Astrocyte (in vitro differentiated cells and primary cell): ENCODE results near the gene PODXL. TPM values are rescaled to one million over a fixed set of nuclear protein-coding genes. Genes with fewer than 3 reads are reported as not detected.
A peak's percentile ranks its signal among the peaks of the same experiment; 100 is the strongest.

Source experiments
- DNase-seq: peaks from one replicate; pipeline ENCODE4 v3.0.0-alpha.2; 2010; ENCODE audit warnings: low read depth
- FAIRE-seq: peaks from 2 replicates; lab custom pipeline; 2011; peaks lifted over from hg19 to GRCh38; lab: Jason Lieb, UNC
- H2AFZ ChIP-seq: 2 replicates; pipeline ENCODE4 v1.6.0; 2012; ENCODE audit warnings: low read depth, low read length, inconsistent platforms
- H3K27ac ChIP-seq: 2 replicates; pipeline ENCODE4 v1.5.1; 2011; ENCODE audit warnings: low read depth, low read length, inconsistent platforms
- H3K27me3 ChIP-seq: 2 replicates; pipeline ENCODE4 v1.6.0; 2011; ENCODE audit warnings: low read length, inconsistent platforms; ENCODE audit not compliant: insufficient read depth
- H3K36me3 ChIP-seq: 2 replicates; pipeline ENCODE4 v1.5.1; 2011; ENCODE audit warnings: low read length, inconsistent platforms; ENCODE audit not compliant: insufficient read depth
- H3K4me1 ChIP-seq: 2 replicates; pipeline ENCODE4 v1.5.1; 2011; ENCODE audit warnings: low read length, inconsistent platforms; ENCODE audit not compliant: insufficient read depth
- H3K4me2 ChIP-seq: 2 replicates; pipeline ENCODE4 v1.6.0; 2012; ENCODE audit warnings: low read length, inconsistent platforms
- H3K4me3 ChIP-seq: 2 replicates; pipeline ENCODE4 v1.5.1; 2011; ENCODE audit warnings: low read depth, mild to moderate bottlenecking, low read length, inconsistent platforms; ENCODE audit not compliant: insufficient read depth
- H3K79me2 ChIP-seq: 2 replicates; pipeline ENCODE4 v1.6.0; 2012; ENCODE audit warnings: mild to moderate bottlenecking, low read length, inconsistent platforms; ENCODE audit not compliant: insufficient read depth
- H3K9ac ChIP-seq: 2 replicates; pipeline ENCODE4 v1.6.0; 2012; ENCODE audit warnings: mild to moderate bottlenecking, low read length, inconsistent platforms
- H3K9me3 ChIP-seq: 2 replicates; pipeline ENCODE4 v1.5.1; 2012; ENCODE audit warnings: low read depth, mild to moderate bottlenecking, low read length, inconsistent platforms; ENCODE audit not compliant: insufficient read depth
- H4K20me1 ChIP-seq: 2 replicates; pipeline ENCODE4 v1.6.0; 2012; ENCODE audit warnings: low read length, inconsistent platforms; ENCODE audit not compliant: insufficient read depth
- H3K27ac Mint-ChIP-seq: one replicate; pipeline ENCODE4 v1.8.0; 2021; ENCODE audit warnings: mild to moderate bottlenecking, mixed read lengths; ENCODE audit not compliant: unreplicated experiment
- H3K27me3 Mint-ChIP-seq: one replicate; pipeline ENCODE4 v1.8.0; 2021; ENCODE audit warnings: low read depth, mixed read lengths; ENCODE audit not compliant: unreplicated experiment
- H3K36me3 Mint-ChIP-seq: one replicate; pipeline ENCODE4 v1.8.0; 2021; ENCODE audit warnings: low read depth, mixed read lengths; ENCODE audit not compliant: unreplicated experiment
- H3K4me1 Mint-ChIP-seq: one replicate; pipeline ENCODE4 v1.8.0; 2021; ENCODE audit warnings: low read depth, mixed read lengths; ENCODE audit not compliant: unreplicated experiment
- H3K4me3 Mint-ChIP-seq: one replicate; pipeline ENCODE4 v1.8.0; 2021; ENCODE audit warnings: mild to moderate bottlenecking, moderate library complexity, mixed read lengths; ENCODE audit not compliant: unreplicated experiment
- H3K9me3 Mint-ChIP-seq: one replicate; pipeline ENCODE4 v1.8.0; 2021; ENCODE audit warnings: mild to moderate bottlenecking, mixed read lengths; ENCODE audit not compliant: unreplicated experiment
- EZH2 ChIP-seq: IDR thresholded peaks from 2 replicates; pipeline ENCODE4 v1.6.1; 2012; ENCODE audit warnings: mild to moderate bottlenecking, low read length, inconsistent platforms; ENCODE audit not compliant: insufficient read depth
- total RNA-seq: library from RNA; stranded (reverse); gene quantifications from 2 replicates; pipeline ENCODE4 v1.2.1, GENCODE V29; 2021
- TF ChIP-seq, protein P1 (sequence below): IDR thresholded peaks from 2 replicates; pipeline ENCODE4 v1.5.1; 2011; ENCODE audit warnings: low read depth, mild to moderate bottlenecking, inconsistent platforms, low read length, moderate library complexity; ENCODE audit not compliant: insufficient read depth

PODXL gene
- total RNA-seq, 1 donor from 2014 or later = 47.1 TPM

DNA sequence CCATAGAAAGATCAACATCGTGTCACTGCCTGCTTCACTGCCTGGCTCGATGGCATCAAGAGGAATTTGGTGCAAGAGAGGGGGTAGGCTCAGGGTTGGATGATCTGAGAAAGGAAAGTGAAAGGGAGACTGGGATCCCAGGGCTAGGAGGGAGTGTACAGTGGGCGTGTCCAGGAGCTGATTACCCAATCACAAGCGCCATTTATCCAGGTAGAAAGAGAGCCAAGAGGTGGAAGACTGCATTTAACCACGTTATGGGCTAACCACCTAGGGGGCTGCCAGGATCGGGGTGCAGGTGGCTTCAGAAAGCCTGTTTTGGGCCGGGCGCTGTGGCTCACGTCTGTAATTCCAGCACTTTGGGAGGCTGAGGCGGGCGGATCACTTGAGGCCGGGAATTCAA is 10.3 kb downstream of the PODXL start:
- Histone ChIP-seq H3K4me2 (no peak overlapping the region), H2AFZ (no peak overlapping the region), H3K9ac (no peak overlapping the region), H4K20me1 (no peaks in the 10 kb centered on the region), H3K36me3 (no peaks in the 10 kb centered on the region), H3K9me3 (no peaks in the 10 kb centered on the region), H3K79me2 (peaks cover 31% of the 10 kb centered on the region), H3K27ac (no peak overlapping the region), H3K4me1 (no peaks in the 10 kb centered on the region), H3K27me3 (no peaks in the 10 kb centered on the region), H3K4me3 (no peak overlapping the region)
- TF ChIP-seq, protein P1, sequence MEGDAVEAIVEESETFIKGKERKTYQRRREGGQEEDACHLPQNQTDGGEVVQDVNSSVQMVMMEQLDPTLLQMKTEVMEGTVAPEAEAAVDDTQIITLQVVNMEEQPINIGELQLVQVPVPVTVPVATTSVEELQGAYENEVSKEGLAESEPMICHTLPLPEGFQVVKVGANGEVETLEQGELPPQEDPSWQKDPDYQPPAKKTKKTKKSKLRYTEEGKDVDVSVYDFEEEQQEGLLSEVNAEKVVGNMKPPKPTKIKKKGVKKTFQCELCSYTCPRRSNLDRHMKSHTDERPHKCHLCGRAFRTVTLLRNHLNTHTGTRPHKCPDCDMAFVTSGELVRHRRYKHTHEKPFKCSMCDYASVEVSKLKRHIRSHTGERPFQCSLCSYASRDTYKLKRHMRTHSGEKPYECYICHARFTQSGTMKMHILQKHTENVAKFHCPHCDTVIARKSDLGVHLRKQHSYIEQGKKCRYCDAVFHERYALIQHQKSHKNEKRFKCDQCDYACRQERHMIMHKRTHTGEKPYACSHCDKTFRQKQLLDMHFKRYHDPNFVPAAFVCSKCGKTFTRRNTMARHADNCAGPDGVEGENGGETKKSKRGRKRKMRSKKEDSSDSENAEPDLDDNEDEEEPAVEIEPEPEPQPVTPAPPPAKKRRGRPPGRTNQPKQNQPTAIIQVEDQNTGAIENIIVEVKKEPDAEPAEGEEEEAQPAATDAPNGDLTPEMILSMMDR = no peak
- no peak for TF ChIP-seq EZH2
- Mint-ChIP-seq H3K4me1 (peaks cover 13% of the 10 kb centered on the region), H3K4me3 (no peak overlapping the region), H3K27me3 (no peaks in the 10 kb centered on the region), H3K27ac (peak overlapping the region; percentile 15), H3K9me3 (peaks cover 4% of the 10 kb centered on the region), H3K36me3 (peaks cover 7% of the 10 kb centered on the region)
- no peak for FAIRE-seq
- no peak for DNase-seq

DNA sequence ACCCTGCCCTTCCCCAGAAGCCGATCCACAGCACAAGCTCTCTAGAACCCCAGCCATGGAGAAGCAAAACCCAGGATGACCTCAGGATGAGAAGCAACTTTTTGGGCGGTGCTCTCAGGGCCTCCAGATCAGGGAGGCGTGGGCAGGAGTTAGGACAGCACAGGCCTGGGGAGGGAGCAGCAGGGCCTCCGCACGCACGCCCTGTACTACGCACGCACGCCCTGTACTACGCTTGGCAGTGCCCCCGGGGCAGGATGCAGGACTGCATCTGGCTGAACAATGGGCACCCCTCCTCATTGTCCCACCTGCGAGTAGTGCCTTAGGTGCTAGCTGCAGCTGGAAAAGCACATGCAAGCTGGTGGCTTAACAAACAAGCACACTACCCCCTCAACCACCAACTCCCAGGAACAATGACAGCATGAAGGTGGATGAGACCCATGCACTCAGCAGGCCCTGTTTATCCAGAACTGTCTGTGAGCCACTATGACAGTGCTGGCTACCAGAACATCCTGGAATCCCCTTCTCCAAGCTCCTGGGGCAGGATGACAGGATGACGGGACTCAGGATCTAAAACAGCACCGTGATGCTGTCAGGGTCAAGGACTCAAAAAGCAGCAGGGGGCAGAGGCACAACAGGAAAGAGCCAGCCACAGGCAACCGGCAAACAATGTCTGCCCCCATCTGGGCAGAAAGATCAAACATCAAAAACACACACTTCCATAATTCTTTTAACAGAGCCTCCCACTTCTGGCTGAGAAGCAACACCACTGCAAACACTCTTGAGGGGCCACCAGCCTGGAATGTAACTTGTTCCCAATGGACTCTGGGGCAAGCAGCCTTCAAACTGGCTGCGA is 11.8 kb downstream of the PODXL start:
- H3K4me1 Mint-ChIP-seq = peaks cover 19% of the 10 kb centered on the region
- H3K4me3 Mint-ChIP-seq = no peak overlapping the region

More for the DNA sequence above, 11.8 kb downstream of the PODXL start:
- Histone ChIP-seq H3K4me1 (no peaks in the 10 kb centered on the region), H3K27me3 (no peaks in the 10 kb centered on the region), H3K36me3 (no peaks in the 10 kb centered on the region), H3K4me2 (peak overlapping the region; percentile 7), H3K27ac (no peak overlapping the region), H2AFZ (no peak overlapping the region), H4K20me1 (no peaks in the 10 kb centered on the region), H3K9me3 (no peaks in the 10 kb centered on the region), H3K4me3 (no peak overlapping the region), H3K9ac (no peak overlapping the region), H3K79me2 (peaks cover 32% of the 10 kb centered on the region)
- Mint-ChIP-seq H3K36me3 (peaks cover 4% of the 10 kb centered on the region), H3K27ac (no peak overlapping the region), H3K9me3 (peaks cover 4% of the 10 kb centered on the region), H3K27me3 (no peaks in the 10 kb centered on the region)
- TF ChIP-seq, protein P1 = no peak
- no peak for TF ChIP-seq EZH2
- no peak for FAIRE-seq
- no peak for DNase-seq
